GM19467 (cell line): Measurements from ENCODE around the gene PGA3.
"Not testable (repeated sequence)": the region's sequence is repeated elsewhere in the genome, so short reads cannot be mapped to it uniquely, and the experiment has no call there.

Source experiments
- ATAC-seq: cut with Tn5 transposase; IDR thresholded peaks from one replicate; pipeline ENCODE4 v1.9.1; 2021; ENCODE audit warnings: mild to moderate bottlenecking, moderate library complexity; ENCODE audit not compliant: unreplicated experiment

PGA3 gene

GRCh38 chr11:61170566-61170965, 32.7 kb upstream of the PGA3 start:
- no peak for ATAC-seq

- no peak for ATAC-seq
Measured at GRCh38 chr11:61171907-61172306, 31.4 kb upstream of the PGA3 start.

GRCh38 chr11:61172356-61172755, 31.0 kb upstream of the PGA3 start:
- ATAC-seq, result no peak

GRCh38 chr11:61172888-61173287, 30.4 kb upstream of the PGA3 start:
- no peak for ATAC-seq

- ATAC-seq, result no peak
Measured at GRCh38 chr11:61173456-61173855, 29.9 kb upstream of the PGA3 start.

- no peak for ATAC-seq
Measured at GRCh38 chr11:61174273-61174672, 29.0 kb upstream of the PGA3 start.

GRCh38 chr11:61174949-61175348, 28.4 kb upstream of the PGA3 start:
- no peak for ATAC-seq

GRCh38 chr11:61176446-61176845, 26.9 kb upstream of the PGA3 start:
- ATAC-seq, result no peak

GRCh38 chr11:61180205-61180604, 23.1 kb upstream of the PGA3 start:
- not testable (repeated sequence) for ATAC-seq

- no peak for ATAC-seq
Measured at GRCh38 chr11:61181489-61181888, 21.8 kb upstream of the PGA3 start.

GRCh38 chr11:61183645-61184044, 19.7 kb upstream of the PGA3 start:
- ATAC-seq, result no peak

- no peak for ATAC-seq
Measured at GRCh38 chr11:61186504-61186903, 16.8 kb upstream of the PGA3 start.

- no peak for ATAC-seq
Measured at GRCh38 chr11:61187505-61188130, 15.7 kb upstream of the PGA3 start.

GRCh38 chr11:61189933-61190332, 13.4 kb upstream of the PGA3 start:
- no peak for ATAC-seq

GRCh38 chr11:61193596-61193995, 9.7 kb upstream of the PGA3 start:
- ATAC-seq, result no peak

GRCh38 chr11:61194169-61194671, 9.1 kb upstream of the PGA3 start:
- no peak for ATAC-seq

GRCh38 chr11:61194981-61195695, 8.2 kb upstream of the PGA3 start:
- no peak for ATAC-seq

GRCh38 chr11:61195719-61196118, 7.6 kb upstream of the PGA3 start:
- ATAC-seq, result no peak

- no peak for ATAC-seq
Measured at GRCh38 chr11:61198361-61198760, 5.0 kb upstream of the PGA3 start.

- ATAC-seq, result no peak
Measured at GRCh38 chr11:61198948-61199523, 4.3 kb upstream of the PGA3 start.

- no peak for ATAC-seq
Measured at GRCh38 chr11:61201476-61201875, 1.8 kb upstream of the PGA3 start.

GRCh38 chr11:61203873-61204272, 558 bp downstream of the PGA3 start:
- ATAC-seq, result not testable (repeated sequence)
